ENCODE results near the gene LOXL4. TPM values are rescaled to one million over a fixed set of nuclear protein-coding genes. Genes with fewer than 3 reads are reported as not detected.

LOXL4 gene
- total RNA-seq, 1 donor from 2014 or later, result not detected

DNA sequence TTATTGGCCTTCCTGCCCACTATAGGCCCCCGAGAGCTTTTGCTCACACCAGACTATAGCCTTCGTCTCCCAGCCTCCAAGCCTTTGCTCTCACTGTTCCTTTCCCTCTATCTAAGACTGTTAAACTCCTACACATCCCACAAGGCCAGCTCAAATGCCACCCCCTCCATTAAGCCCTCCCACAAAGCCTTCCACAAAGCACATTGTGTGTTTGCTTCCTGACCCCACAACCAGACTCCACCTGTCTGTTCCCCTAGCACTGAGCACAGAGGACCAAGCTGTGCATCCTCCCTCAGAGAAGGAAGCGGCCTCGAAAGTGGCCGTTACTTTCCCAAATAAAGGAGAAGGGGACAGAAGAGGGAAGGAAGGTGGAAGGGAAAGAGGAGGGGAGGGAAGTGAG lies 1.3 kb downstream of the LOXL4 start:
- no peaks in the 10 kb centered on the region for H3K9me3 Mint-ChIP-seq
- no peak for DNase-seq (ENCODE audit: low spot score)
- H3K4me3 Mint-ChIP-seq, result no peak overlapping the region
- no peaks in the 10 kb centered on the region for H3K36me3 Mint-ChIP-seq (ENCODE audit: low read depth)
- intact Hi-C loops (cut with micrococcal nuclease), result no loop called here
- no peak overlapping the region for H3K27ac Mint-ChIP-seq
- H3K4me1 Mint-ChIP-seq (ENCODE audit: low read depth), result no peaks in the 10 kb centered on the region
- peaks cover 40% of the 10 kb centered on the region for H3K27me3 Mint-ChIP-seq (ENCODE audit: insufficient read depth)

DNA sequence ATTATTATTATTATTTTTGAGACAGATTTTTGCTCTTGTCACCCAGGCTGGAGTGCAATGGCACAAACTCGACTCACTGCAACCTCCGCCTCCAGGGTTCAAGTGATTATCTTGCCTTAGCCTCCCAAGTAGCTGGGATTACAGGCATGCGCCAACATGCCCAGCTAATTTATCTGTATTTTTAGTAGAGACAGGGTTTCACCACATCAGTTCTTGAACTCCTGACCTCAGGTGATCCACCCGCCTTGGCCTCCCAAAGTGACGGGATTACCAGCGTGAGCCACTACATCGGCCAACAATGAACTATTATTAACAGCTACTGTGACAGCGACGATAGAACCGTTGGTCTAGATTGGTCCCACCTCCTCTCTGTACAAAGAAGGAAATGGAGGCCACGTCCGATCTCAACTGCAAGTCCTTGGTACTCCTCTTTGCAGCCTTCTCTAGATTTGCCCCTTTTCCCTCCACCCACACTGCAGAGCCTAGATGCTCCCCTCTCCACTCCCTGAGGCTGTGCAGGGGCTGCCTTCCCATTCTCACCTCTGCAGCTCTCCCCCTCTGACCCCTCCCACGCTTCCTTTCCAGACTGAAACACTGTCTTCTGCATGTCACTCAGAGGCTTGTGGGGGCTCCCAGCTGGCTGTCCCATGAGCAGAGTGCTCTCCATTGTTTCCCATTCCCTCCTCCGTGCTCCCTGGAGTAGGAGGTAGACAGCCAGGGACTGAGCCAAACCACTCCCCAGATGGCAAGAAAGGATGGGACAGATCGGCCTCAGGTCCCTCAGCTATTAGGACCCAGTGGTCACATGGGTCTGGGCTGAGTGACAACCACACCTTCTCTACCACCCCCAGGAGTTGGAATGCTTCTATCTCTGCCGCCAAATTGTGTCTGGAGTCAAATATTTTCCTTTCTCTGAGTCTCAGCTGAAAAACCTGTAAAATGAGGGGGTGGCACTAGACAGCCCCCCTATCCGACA lies 2.3 kb downstream of the LOXL4 start:
- Mint-ChIP-seq H3K27ac (no peak overlapping the region), H3K27me3 (ENCODE audit: insufficient read depth) (peaks cover 32% of the 10 kb centered on the region), H3K4me3 (no peak overlapping the region), H3K9me3 (no peaks in the 10 kb centered on the region), H3K4me1 (ENCODE audit: low read depth) (no peaks in the 10 kb centered on the region), H3K36me3 (ENCODE audit: low read depth) (no peaks in the 10 kb centered on the region)
- DNase-seq (ENCODE audit: low spot score), result no peak
- intact Hi-C loops (cut with micrococcal nuclease), result no loop called here

DNA sequence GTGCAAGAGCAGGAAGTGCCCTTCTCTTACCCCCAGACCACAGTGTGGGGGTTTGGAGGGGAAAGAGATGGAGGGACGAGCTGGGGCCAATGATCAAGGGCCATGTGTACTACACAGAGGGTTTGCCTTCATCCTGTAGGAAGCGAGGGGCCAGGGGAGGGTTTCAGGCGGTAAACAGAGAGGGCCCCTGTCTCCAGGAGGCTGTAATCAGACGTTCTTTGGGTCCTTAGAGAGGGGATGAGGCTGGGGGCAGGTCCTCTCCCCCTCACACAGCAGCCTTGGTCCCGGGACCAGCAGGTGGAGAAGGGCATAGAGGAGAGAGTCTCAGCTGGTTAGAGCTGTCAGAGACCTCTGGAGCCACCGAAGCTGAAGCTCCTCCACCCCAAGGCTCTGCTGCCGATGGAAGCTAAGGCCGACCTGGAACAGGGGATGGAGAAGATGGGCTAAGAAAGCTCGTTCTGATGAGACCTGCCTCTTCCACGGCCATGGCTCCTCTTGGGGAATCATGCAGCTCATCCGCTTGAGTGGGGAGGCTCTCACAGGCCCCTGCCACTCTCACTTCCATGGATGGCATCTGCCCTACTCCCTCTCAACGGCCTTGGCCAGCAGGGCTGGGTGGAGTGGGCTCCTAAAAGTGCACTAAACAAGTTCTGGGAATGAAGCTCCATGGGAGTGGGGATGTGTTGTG lies 3.5 kb downstream of the LOXL4 start:
- no peak for DNase-seq (ENCODE audit: low spot score)
- Mint-ChIP-seq H3K9me3 (no peaks in the 10 kb centered on the region), H3K27ac (no peak overlapping the region), H3K27me3 (ENCODE audit: insufficient read depth) (peaks cover 22% of the 10 kb centered on the region), H3K4me1 (ENCODE audit: low read depth) (no peaks in the 10 kb centered on the region), H3K4me3 (no peak overlapping the region), H3K36me3 (ENCODE audit: low read depth) (no peaks in the 10 kb centered on the region)
- intact Hi-C loops (cut with micrococcal nuclease), result no loop called here

DNA sequence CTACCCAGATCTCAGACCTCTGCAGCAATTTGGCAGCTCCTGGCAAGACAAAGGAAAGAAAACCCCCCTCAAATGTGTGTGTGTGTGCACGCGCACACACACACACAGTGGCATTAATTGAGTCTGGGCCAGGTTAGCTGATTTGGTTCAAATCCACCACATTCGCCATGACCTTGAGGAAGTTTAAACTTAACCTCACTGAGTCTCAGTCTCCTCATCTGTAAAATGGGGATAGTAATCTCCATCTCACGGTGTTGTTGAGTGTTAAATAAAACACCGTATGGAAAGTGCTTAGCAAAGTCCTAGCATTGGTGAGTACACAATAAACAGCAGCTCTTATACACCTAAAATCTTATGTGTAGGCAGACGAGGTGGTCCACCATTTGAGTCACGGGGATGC lies 4.9 kb downstream of the LOXL4 start:
- Mint-ChIP-seq H3K27me3 (ENCODE audit: insufficient read depth) (peaks cover 13% of the 10 kb centered on the region), H3K9me3 (no peaks in the 10 kb centered on the region), H3K4me3 (no peak overlapping the region), H3K27ac (no peak overlapping the region), H3K4me1 (ENCODE audit: low read depth) (no peaks in the 10 kb centered on the region), H3K36me3 (ENCODE audit: low read depth) (no peaks in the 10 kb centered on the region)
- intact Hi-C loops (cut with micrococcal nuclease), result no loop called here
- no peak for DNase-seq (ENCODE audit: low spot score)

DNA sequence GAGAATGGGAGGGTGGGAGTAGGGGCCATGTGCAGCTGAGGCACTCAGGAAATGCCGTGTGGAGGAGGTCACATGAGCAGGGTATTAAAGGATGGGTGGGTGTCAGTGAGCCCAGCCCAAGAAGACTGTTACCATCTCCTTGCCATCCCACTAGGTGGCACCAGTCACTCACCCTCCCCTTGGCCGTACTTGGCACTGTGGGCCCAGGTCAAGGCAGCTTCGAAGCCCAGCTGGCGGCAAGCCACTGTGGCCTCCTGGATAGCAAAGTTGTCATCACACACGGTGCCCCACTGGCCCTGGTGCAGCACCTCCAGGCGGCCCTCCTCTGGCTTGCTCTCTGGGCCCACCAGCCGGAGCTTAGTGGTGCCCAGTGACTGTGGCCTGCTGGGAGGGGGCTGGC lies 5.4 kb downstream of the LOXL4 start:
- intact Hi-C loops (cut with micrococcal nuclease), result no loop called here
- H3K27ac Mint-ChIP-seq, result no peak overlapping the region
- no peaks in the 10 kb centered on the region for H3K36me3 Mint-ChIP-seq (ENCODE audit: low read depth)
- H3K27me3 Mint-ChIP-seq (ENCODE audit: insufficient read depth), result peaks cover 10% of the 10 kb centered on the region
- no peak for DNase-seq (ENCODE audit: low spot score)
- H3K4me1 Mint-ChIP-seq (ENCODE audit: low read depth), result no peaks in the 10 kb centered on the region
- no peak overlapping the region for H3K4me3 Mint-ChIP-seq
- H3K9me3 Mint-ChIP-seq, result no peaks in the 10 kb centered on the region

DNA sequence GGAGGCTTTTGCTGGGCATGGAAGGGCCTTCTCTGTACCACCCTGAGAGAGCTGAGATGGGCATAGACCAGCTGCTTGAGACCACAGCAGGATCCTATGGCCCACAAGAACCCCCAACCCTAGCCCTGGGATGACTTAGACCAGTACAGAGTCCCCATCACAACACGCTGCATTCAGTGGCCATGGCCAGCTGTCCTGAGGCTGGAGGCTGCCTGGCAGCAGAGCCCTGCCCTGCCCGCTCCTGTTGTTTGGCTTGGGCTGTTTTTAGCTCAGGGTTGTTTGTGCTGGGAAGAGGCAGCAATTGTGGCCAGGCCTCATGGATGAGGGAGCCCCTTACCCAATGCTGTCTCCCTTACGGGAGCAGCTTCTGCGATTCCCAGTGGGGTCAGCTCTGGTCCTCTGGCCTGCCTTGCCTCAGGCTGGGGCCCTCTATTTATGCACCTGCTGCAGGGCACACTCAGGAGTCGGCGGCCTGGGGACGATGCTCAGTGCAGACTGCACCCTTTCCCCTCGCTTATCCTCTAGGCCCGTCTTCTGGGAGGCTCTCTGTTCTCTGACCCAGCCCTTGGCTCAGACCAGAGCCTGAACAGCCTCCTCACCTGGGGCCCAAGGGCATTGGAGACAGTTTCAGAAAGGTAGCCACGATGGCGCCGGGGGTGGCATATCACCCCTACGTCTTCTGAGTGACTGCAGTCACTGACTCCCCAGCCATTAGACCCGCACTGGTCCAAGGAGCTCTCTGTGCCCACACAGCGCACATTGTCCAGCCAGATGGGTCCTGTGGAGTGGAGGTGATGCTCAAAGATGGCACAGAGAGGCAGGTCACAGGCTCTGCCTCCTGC lies 6.3 kb downstream of the LOXL4 start:
- DNase-seq (ENCODE audit: low spot score), result no peak
- H3K4me3 Mint-ChIP-seq, result no peak overlapping the region
- intact Hi-C loops (cut with micrococcal nuclease), result no loop called here
- no peaks in the 10 kb centered on the region for H3K36me3 Mint-ChIP-seq (ENCODE audit: low read depth)
- H3K4me1 Mint-ChIP-seq (ENCODE audit: low read depth), result no peaks in the 10 kb centered on the region
- no peaks in the 10 kb centered on the region for H3K9me3 Mint-ChIP-seq
- peaks cover 4% of the 10 kb centered on the region for H3K27me3 Mint-ChIP-seq (ENCODE audit: insufficient read depth)
- no peak overlapping the region for H3K27ac Mint-ChIP-seq

DNA sequence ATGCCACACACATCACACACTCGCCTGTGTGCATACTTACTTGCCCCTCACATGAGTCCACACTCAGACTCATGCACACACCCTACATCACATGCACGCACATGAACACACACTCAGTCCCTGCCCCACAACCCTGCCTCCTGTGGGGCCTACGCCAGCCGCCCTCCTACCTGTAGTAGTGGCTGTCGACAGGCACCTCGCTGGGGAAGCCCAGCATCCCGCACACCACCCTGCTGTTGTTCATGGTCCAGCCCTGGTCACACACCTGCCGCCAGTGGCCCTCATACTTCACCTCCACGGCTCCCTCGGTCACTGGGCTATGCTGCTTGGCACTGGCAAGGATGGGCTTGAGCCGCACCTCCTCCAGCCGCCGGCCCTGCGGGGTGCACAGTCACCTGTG lies 7.2 kb downstream of the LOXL4 start:
- no peaks in the 10 kb centered on the region for H3K9me3 Mint-ChIP-seq
- no peak for DNase-seq (ENCODE audit: low spot score)
- H3K4me3 Mint-ChIP-seq, result no peak overlapping the region
- peaks cover 1% of the 10 kb centered on the region for H3K27me3 Mint-ChIP-seq (ENCODE audit: insufficient read depth)
- intact Hi-C loops (cut with micrococcal nuclease), result no loop called here
- no peak overlapping the region for H3K27ac Mint-ChIP-seq
- H3K4me1 Mint-ChIP-seq (ENCODE audit: low read depth), result no peaks in the 10 kb centered on the region
- H3K36me3 Mint-ChIP-seq (ENCODE audit: low read depth), result no peaks in the 10 kb centered on the region

DNA sequence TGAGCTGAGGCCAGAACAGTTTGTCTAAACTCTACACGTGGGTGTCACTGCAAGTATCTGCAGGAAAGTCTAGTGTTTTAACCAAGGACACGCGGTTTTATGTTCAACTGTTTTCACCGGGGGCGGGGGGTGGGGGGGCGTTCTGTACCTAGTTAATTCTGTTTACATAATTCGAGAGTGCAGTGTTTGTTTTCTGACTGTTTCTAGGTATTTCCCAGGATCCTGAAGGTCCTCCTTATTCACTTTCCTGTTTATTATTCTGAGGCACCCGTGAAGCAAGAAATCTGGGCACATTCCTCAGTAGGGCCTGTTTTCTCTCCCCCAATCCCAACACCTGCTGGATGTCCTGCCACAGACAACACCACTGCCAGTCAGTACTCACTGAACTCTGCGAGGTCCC lies 7.6 kb downstream of the LOXL4 start:
- intact Hi-C loops (cut with micrococcal nuclease), result no loop called here
- no peaks in the 10 kb centered on the region for H3K9me3 Mint-ChIP-seq
- no peak overlapping the region for H3K4me3 Mint-ChIP-seq
- peaks cover 1% of the 10 kb centered on the region for H3K27me3 Mint-ChIP-seq (ENCODE audit: insufficient read depth)
- no peak overlapping the region for H3K27ac Mint-ChIP-seq
- H3K4me1 Mint-ChIP-seq (ENCODE audit: low read depth), result no peaks in the 10 kb centered on the region
- no peak for DNase-seq (ENCODE audit: low spot score)
- no peaks in the 10 kb centered on the region for H3K36me3 Mint-ChIP-seq (ENCODE audit: low read depth)

DNA sequence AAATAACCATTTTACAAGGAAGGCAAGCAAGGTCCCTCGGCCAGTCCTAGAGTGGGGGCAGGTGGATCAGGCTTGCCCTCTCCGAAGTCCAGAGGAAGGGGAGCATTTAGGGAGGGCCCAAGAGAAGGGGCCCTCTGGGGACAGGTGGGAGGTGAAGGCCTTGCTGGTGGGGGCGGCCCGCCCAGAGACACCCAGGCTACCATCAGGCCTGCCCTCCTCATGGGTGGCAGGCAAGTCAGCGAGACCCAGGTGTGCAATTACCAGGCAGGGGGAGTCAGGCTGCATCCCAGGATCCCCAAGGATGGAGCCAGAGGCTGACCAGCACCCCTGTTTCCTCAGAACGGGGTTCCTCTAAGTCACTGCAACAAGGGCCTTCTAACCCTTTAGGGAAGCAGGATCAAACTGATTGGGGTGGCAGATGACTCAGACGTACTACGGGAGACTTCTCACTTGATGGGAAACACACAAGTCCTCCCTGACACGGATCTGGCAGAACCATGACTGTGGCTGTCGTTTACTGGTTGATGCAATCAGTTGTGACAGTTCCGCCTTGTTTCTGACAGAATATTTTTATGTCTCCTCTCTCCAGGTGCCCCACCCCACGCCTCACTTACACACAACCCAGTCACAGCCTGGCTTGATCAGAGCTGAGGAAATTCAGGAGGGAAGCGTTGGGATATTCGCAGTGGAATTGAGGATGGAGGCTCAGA lies 8.2 kb downstream of the LOXL4 start:
- no peak for DNase-seq (ENCODE audit: low spot score)
- no peaks in the 10 kb centered on the region for H3K9me3 Mint-ChIP-seq
- H3K4me1 Mint-ChIP-seq (ENCODE audit: low read depth), result no peaks in the 10 kb centered on the region
- no peak overlapping the region for H3K27ac Mint-ChIP-seq
- H3K4me3 Mint-ChIP-seq, result no peak overlapping the region
- H3K27me3 Mint-ChIP-seq (ENCODE audit: insufficient read depth), result peaks cover 1% of the 10 kb centered on the region
- intact Hi-C loops (cut with micrococcal nuclease), result no loop called here
- no peaks in the 10 kb centered on the region for H3K36me3 Mint-ChIP-seq (ENCODE audit: low read depth)

DNA sequence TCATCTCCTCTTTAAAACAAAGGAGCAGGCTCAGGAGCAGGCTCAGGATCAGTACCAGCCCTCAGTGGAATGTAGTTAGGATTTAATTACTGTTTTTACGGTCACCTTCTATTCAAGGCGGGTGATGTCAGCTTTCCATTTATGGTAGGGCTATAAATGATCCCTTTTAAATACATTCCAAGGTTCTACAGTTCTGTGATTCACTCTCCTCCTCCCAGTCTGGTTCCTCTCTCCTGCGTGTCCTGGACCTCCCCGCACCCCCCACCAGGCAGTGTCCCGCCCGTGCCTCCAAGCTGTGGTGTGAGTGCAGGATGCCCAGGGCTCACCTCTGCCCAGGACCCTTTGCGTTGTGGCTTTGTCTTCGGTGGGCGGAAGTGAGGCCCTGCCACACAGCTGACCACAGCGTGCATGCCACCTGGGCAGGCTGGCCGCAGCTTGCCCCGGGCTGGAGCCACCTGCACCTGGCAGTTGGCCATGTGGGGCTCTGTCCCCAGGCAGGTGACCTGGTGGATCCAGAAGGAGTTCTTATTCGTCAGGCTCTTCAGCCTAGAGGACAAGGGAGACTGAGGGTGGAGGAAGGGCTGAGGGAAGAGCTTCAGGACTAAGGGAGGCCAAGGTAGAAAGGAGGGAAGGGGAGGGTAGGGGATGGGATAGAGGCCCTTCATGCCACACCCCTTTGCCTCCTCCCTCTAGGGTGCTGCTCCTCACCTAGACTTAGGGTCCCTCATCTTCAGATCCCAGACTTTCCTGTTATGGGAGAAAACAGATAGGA lies 9.1 kb downstream of the LOXL4 start:
- no peaks in the 10 kb centered on the region for H3K9me3 Mint-ChIP-seq
- no peak for DNase-seq (ENCODE audit: low spot score)
- no peaks in the 10 kb centered on the region for H3K36me3 Mint-ChIP-seq (ENCODE audit: low read depth)
- no peaks in the 10 kb centered on the region for H3K4me1 Mint-ChIP-seq (ENCODE audit: low read depth)
- intact Hi-C loops (cut with micrococcal nuclease), result no loop called here
- no peaks in the 10 kb centered on the region for H3K27me3 Mint-ChIP-seq (ENCODE audit: insufficient read depth)
- no peak overlapping the region for H3K27ac Mint-ChIP-seq
- H3K4me3 Mint-ChIP-seq, result no peak overlapping the region

DNA sequence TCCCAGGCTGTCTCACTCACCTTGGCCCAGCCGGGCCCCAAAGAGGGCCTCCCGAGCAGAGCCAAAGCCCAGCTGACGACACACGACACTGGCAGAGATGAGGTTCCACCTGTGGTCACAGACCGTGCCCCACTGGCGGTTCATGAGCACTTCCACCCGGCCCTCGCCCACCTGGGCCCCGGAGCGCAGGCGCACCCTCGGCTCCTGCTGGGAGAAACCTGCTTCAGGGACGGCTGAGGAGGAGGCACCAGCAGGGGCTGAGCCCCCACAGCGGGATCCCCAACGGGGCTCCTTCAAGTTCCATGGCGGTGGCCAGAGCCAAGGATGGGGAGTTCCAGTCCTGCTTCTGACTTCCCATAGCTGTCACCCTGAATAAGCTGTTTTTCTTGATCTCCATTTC lies 10.0 kb downstream of the LOXL4 start:
- Mint-ChIP-seq H3K4me1 (ENCODE audit: low read depth) (no peaks in the 10 kb centered on the region), H3K4me3 (no peak overlapping the region), H3K9me3 (no peaks in the 10 kb centered on the region), H3K27ac (no peak overlapping the region), H3K27me3 (ENCODE audit: insufficient read depth) (no peaks in the 10 kb centered on the region), H3K36me3 (ENCODE audit: low read depth) (no peaks in the 10 kb centered on the region)
- intact Hi-C loops (cut with micrococcal nuclease), result no loop called here
- no peak for DNase-seq (ENCODE audit: low spot score)

DNA sequence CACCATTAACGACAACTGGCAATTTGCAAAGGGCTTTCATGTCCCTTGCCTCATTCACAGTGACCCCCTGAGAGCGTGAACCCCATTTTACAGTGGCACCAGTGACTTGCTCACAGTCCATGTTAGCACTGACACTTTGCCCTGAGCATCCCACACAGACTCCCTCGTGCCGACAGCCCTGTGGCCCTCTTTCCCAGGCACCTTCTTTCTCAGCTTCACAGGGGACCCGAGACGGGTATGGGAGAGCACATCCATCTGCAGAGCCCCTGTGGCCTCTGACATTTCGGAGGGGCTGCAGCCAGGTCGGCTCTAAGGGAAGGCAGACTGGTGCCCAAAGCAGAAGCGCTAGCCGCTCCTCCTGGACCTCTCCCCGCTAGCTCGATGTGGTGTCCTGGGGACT lies 10.8 kb downstream of the LOXL4 start:
- intact Hi-C loops (cut with micrococcal nuclease), result no loop called here
- Mint-ChIP-seq H3K4me3 (no peak overlapping the region), H3K9me3 (no peaks in the 10 kb centered on the region), H3K27me3 (ENCODE audit: insufficient read depth) (no peaks in the 10 kb centered on the region), H3K27ac (no peak overlapping the region), H3K36me3 (ENCODE audit: low read depth) (no peaks in the 10 kb centered on the region), H3K4me1 (ENCODE audit: low read depth) (no peaks in the 10 kb centered on the region)
- no peak for DNase-seq (ENCODE audit: low spot score)
